ENCODE measurements around the gene ZNF217.
"Not testable (repeated sequence)": the region's sequence is repeated elsewhere in the genome, so short reads cannot be mapped to it uniquely, and the experiment has no call there.

ZNF217 gene

GRCh38 chr20:53530440-53530839, 63.2 kb downstream of the ZNF217 start:
- Histone ChIP-seq H3K4me3 (ENCODE audit: insufficient read length, low read depth) (no peak overlapping the region), H3K9ac (ENCODE audit: insufficient read length, low read depth) (no peak overlapping the region), H3K9me3 (ENCODE audit: insufficient read depth, low read length) (peaks cover 8% of the 10 kb centered on the region; the same call in 1 of the 2 replicates), H3K4me1 (ENCODE audit: insufficient read depth, insufficient read length) (no peaks in the 10 kb centered on the region), H3K27me3 (ENCODE audit: insufficient read depth, insufficient read length) (no peaks in the 10 kb centered on the region), H3K36me3 (ENCODE audit: insufficient read depth, insufficient read length, low read length) (no peaks in the 10 kb centered on the region)
- no peak for TF ChIP-seq SUZ12 (IDR thresholded peaks at IDR 0.05; ENCODE audit: extremely low read depth, insufficient read depth, insufficient read length)
- no peak for TF ChIP-seq ZNF274 (IDR thresholded peaks at IDR 0.05; ENCODE audit: low read depth, low read length)
- no peak for TF ChIP-seq YY1 (IDR thresholded peaks at IDR 0.05; ENCODE audit: insufficient read depth, insufficient read length)
- DNase-seq (ENCODE audit: low read depth, low spot score) = no peak

DNA sequence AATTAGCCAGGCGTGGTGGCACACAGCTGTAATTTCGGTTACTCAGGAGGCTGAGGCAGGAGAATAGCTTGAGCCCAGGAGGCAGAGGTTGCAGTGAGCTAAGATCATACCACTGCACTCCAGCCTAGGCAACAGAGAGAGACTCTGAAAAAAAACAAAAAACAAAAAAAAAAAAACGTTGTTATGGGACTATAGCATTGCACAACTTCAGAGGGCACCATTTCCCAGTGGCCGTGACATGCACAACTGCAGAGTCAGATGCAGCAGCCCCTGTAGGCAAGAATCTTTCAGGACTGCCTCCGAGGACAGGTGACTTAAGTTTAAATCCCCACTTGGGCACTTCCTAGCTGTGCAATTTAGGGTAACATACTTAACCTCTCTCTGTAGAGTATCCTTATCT, 64.0 kb downstream of the ZNF217 start:
- Histone ChIP-seq H3K27me3 (ENCODE audit: insufficient read depth, insufficient read length) (no peaks in the 10 kb centered on the region), H3K9ac (ENCODE audit: insufficient read length, low read depth) (no peak overlapping the region), H3K4me1 (ENCODE audit: insufficient read depth, insufficient read length) (no peaks in the 10 kb centered on the region), H3K4me3 (ENCODE audit: insufficient read length, low read depth) (no peak overlapping the region), H3K9me3 (ENCODE audit: insufficient read depth, low read length) (peaks cover 8% of the 10 kb centered on the region; the same call in 1 of the 2 replicates), H3K36me3 (ENCODE audit: insufficient read depth, insufficient read length, low read length) (no peaks in the 10 kb centered on the region)
- no peak for TF ChIP-seq ZNF274 (IDR thresholded peaks at IDR 0.05; ENCODE audit: low read depth, low read length)
- TF ChIP-seq YY1 (IDR thresholded peaks at IDR 0.05; ENCODE audit: insufficient read depth, insufficient read length) = no peak
- no peak for TF ChIP-seq SUZ12 (IDR thresholded peaks at IDR 0.05; ENCODE audit: extremely low read depth, insufficient read depth, insufficient read length)
- DNase-seq (ENCODE audit: low read depth, low spot score) = no peak

GRCh38 chr20:53527196-53527595, 66.4 kb downstream of the ZNF217 start:
- Histone ChIP-seq H3K9me3 (ENCODE audit: insufficient read depth, low read length) (no peaks in the 10 kb centered on the region), H3K4me3 (ENCODE audit: insufficient read length, low read depth) (no peak overlapping the region), H3K36me3 (ENCODE audit: insufficient read depth, insufficient read length, low read length) (no peaks in the 10 kb centered on the region), H3K4me1 (ENCODE audit: insufficient read depth, insufficient read length) (no peaks in the 10 kb centered on the region), H3K27me3 (ENCODE audit: insufficient read depth, insufficient read length) (no peaks in the 10 kb centered on the region), H3K9ac (ENCODE audit: insufficient read length, low read depth) (no peak overlapping the region)
- TF ChIP-seq YY1 (IDR thresholded peaks at IDR 0.05; ENCODE audit: insufficient read depth, insufficient read length) = no peak
- no peak for TF ChIP-seq ZNF274 (IDR thresholded peaks at IDR 0.05; ENCODE audit: low read depth, low read length)
- no peak for TF ChIP-seq SUZ12 (IDR thresholded peaks at IDR 0.05; ENCODE audit: extremely low read depth, insufficient read depth, insufficient read length)
- no peak for DNase-seq (ENCODE audit: low read depth, low spot score)

DNA sequence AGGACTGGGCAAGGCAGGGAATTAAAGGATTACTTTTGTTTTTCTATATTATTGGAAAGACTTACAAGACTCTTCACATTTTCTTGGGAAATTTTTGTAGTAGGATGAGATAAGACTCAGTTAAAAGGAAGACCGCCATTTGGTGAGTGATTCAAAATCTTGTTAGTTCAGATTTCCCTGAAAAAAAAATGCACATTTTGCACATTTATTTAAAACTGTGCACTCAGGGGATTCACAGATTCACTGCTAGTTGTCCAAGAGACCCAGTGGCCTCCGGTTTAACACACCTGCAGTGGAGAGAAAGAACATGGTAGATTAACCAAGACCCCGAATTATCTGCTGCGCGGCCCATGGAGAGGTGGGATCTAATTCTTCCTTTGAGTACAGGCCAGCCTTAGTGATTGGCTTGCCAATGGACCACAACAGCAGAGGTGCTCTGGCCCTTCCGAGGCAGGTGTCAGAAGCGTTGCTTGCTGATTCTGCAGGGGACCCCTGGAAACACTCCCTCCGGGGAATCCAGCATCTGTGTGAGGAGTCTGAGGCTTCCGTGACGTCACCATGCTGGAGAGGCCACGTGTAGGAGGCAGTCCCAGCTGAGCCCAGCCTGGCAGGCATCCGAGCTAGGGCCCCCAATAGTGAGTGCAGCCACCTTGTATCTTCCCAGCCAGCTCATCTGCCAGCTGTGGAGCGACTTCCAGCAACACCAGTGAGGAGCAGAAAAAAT, 68.9 kb downstream of the ZNF217 start:
- TF ChIP-seq ZNF274 (IDR thresholded peaks at IDR 0.05; ENCODE audit: low read depth, low read length) = no peak
- TF ChIP-seq SUZ12 (IDR thresholded peaks at IDR 0.05; ENCODE audit: extremely low read depth, insufficient read depth, insufficient read length) = no peak
- TF ChIP-seq YY1 (IDR thresholded peaks at IDR 0.05; ENCODE audit: insufficient read depth, insufficient read length) = no peak
- H3K4me3 ChIP-seq (ENCODE audit: insufficient read length, low read depth) = no peak overlapping the region
- H3K9ac ChIP-seq (ENCODE audit: insufficient read length, low read depth) = no peak overlapping the region
- no peak for DNase-seq (ENCODE audit: low read depth, low spot score)
- no peaks in the 10 kb centered on the region for H3K36me3 ChIP-seq (ENCODE audit: insufficient read depth, insufficient read length, low read length)
- H3K9me3 ChIP-seq (ENCODE audit: insufficient read depth, low read length) = no peaks in the 10 kb centered on the region
- no peaks in the 10 kb centered on the region for H3K4me1 ChIP-seq (ENCODE audit: insufficient read depth, insufficient read length)
- H3K27me3 ChIP-seq (ENCODE audit: insufficient read depth, insufficient read length) = no peaks in the 10 kb centered on the region

DNA sequence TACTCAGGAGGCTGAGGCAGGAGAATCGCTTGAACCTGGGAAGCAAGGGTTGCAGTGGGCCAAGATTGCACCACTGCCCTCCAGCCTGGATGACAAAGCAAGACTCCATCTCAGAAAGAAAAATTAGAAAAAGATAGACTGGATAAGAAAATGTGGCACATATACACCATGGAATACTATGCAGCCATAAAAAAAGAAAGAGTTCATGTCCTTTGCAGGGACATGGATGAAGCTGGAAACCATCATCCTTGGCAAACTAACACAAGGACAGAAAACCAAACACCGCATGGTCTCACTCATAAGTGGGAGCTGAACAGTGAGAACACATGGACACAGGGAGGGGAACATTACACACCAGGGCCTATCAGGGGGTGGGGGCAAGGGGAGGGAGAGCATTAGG, 70.0 kb downstream of the ZNF217 start:
- not testable (repeated sequence) for H3K4me3 ChIP-seq (ENCODE audit: insufficient read length, low read depth); DNase-seq (ENCODE audit: low read depth, low spot score); H3K4me1 ChIP-seq (ENCODE audit: insufficient read depth, insufficient read length); H3K36me3 ChIP-seq (ENCODE audit: insufficient read depth, insufficient read length, low read length); H3K27me3 ChIP-seq (ENCODE audit: insufficient read depth, insufficient read length); H3K9ac ChIP-seq (ENCODE audit: insufficient read length, low read depth); H3K9me3 ChIP-seq (ENCODE audit: insufficient read depth, low read length)

DNA sequence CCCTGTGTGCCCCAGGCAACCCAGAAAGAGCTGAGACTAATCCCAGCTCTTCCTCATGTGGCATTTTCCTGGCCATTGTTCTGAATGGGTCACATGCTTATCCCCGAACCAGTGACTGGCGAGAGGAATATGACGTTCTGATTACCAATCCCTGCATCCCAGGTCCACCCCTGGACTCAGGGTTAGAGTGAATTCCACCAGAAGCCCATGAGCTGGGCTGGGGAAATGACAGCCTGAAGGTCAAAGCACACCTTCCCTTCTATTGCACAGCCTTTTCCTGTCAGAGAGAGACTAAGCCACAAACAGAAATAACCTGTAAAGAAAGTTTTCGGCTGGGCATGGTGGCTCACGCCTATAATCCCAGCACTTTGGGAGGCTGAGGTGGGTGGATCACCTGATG, 70.9 kb downstream of the ZNF217 start:
- TF ChIP-seq ZNF274 (IDR thresholded peaks at IDR 0.05; ENCODE audit: low read depth, low read length) (no peak), YY1 (IDR thresholded peaks at IDR 0.05; ENCODE audit: insufficient read depth, insufficient read length) (no peak), SUZ12 (IDR thresholded peaks at IDR 0.05; ENCODE audit: extremely low read depth, insufficient read depth, insufficient read length) (no peak)
- no peak overlapping the region for H3K9ac ChIP-seq (ENCODE audit: insufficient read length, low read depth)
- no peaks in the 10 kb centered on the region for H3K9me3 ChIP-seq (ENCODE audit: insufficient read depth, low read length)
- no peaks in the 10 kb centered on the region for H3K36me3 ChIP-seq (ENCODE audit: insufficient read depth, insufficient read length, low read length)
- H3K4me3 ChIP-seq (ENCODE audit: insufficient read length, low read depth) = no peak overlapping the region
- DNase-seq (ENCODE audit: low read depth, low spot score) = no peak
- no peaks in the 10 kb centered on the region for H3K4me1 ChIP-seq (ENCODE audit: insufficient read depth, insufficient read length)
- no peaks in the 10 kb centered on the region for H3K27me3 ChIP-seq (ENCODE audit: insufficient read depth, insufficient read length)

GRCh38 chr20:53522026-53522425, 71.6 kb downstream of the ZNF217 start:
- no peaks in the 10 kb centered on the region for H3K4me1 ChIP-seq (ENCODE audit: insufficient read depth, insufficient read length)
- H3K36me3 ChIP-seq (ENCODE audit: insufficient read depth, insufficient read length, low read length) = no peaks in the 10 kb centered on the region
- no peaks in the 10 kb centered on the region for H3K9me3 ChIP-seq (ENCODE audit: insufficient read depth, low read length)
- DNase-seq (ENCODE audit: low read depth, low spot score) = no peak
- TF ChIP-seq ZNF274 (IDR thresholded peaks at IDR 0.05; ENCODE audit: low read depth, low read length) (no peak), YY1 (IDR thresholded peaks at IDR 0.05; ENCODE audit: insufficient read depth, insufficient read length) (no peak), SUZ12 (IDR thresholded peaks at IDR 0.05; ENCODE audit: extremely low read depth, insufficient read depth, insufficient read length) (no peak)
- H3K27me3 ChIP-seq (ENCODE audit: insufficient read depth, insufficient read length) = no peaks in the 10 kb centered on the region
- no peak overlapping the region for H3K4me3 ChIP-seq (ENCODE audit: insufficient read length, low read depth)
- no peak overlapping the region for H3K9ac ChIP-seq (ENCODE audit: insufficient read length, low read depth)

DNA sequence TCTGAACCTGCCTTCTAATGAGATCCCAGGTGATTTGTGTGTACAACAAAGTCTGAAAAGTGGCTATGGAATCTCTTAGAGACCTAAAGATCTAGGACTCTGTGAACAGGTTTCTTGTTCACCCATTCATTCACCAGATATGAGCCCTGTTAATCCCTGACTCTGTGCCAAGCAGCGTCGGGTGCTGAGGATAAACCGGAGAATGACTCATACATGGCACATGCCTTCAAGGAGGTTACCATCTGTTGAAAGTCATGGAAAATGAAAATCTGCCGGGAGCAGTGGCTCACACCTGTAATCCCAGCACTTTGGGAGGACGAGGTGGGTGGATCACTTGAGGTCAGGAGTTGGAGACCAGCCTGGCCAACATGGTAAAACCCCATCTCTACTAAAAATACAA, 72.2 kb downstream of the ZNF217 start:
- not testable (repeated sequence) for H3K4me3 ChIP-seq (ENCODE audit: insufficient read length, low read depth); H3K9me3 ChIP-seq (ENCODE audit: insufficient read depth, low read length); H3K36me3 ChIP-seq (ENCODE audit: insufficient read depth, insufficient read length, low read length); DNase-seq (ENCODE audit: low read depth, low spot score); H3K27me3 ChIP-seq (ENCODE audit: insufficient read depth, insufficient read length); H3K9ac ChIP-seq (ENCODE audit: insufficient read length, low read depth); H3K4me1 ChIP-seq (ENCODE audit: insufficient read depth, insufficient read length)

Data from NT2/D1 (cell line).